CD8-positive, alpha-beta memory T cell (primary cell): ENCODE measurements around the gene HIF3A. TPM values are rescaled to one million over a fixed set of nuclear protein-coding genes. Genes with fewer than 3 reads are reported as not detected.

Experiments used
- CTCF ChIA-PET: fragments of 350-600 bp; sonication (Branson Sonifier 250); formaldehyde crosslinking; loops from one replicate; lab custom pipeline; 2021; ENCODE audit warnings: antibody characterized with exemption; lab: Charles Lee
- POLR2A ChIA-PET: fragments of 350-600 bp; sonication (Branson Sonifier 250); formaldehyde crosslinking; loops from one replicate; lab custom pipeline; 2021; ENCODE audit warnings: antibody characterized with exemption; lab: Charles Lee
- DNase-seq, 5 donors: peaks; one replicate each; pipeline versions ENCODE4 v3.0.0 to v3.0.0-alpha.2; 2020 to 2022; ENCODE audit warnings: mixed read lengths in 1 of 5
- H3K27ac ChIP-seq: one replicate; pipeline ENCODE4 v1.7.0; 2013; ENCODE audit warnings: low read depth, mild to moderate bottlenecking, low read length, moderate library complexity
- H3K27me3 ChIP-seq: 2 replicates; pipeline ENCODE4 v1.7.0; 2013; ENCODE audit warnings: low read length, mild to moderate bottlenecking; ENCODE audit not compliant: insufficient read depth, poor library complexity, severe bottlenecking
- H3K36me3 ChIP-seq: 2 replicates; pipeline ENCODE4 v1.7.0; 2013; ENCODE audit warnings: mild to moderate bottlenecking, low read length, moderate library complexity; ENCODE audit not compliant: insufficient read depth
- H3K4me1 ChIP-seq: 2 replicates; pipeline ENCODE4 v1.7.0; 2013; ENCODE audit warnings: mild to moderate bottlenecking, low read length, moderate library complexity; ENCODE audit not compliant: insufficient read depth
- H3K4me3 ChIP-seq: 2 replicates; pipeline ENCODE4 v1.7.0; 2013; ENCODE audit warnings: mild to moderate bottlenecking, low read length
- H3K9me3 ChIP-seq: 2 replicates; pipeline ENCODE4 v1.7.0; 2013; ENCODE audit warnings: mild to moderate bottlenecking, low read length
- H3K27ac Mint-ChIP-seq, 8 donors: one replicate each; pipeline ENCODE4 v1.8.0; 2020 to 2021; ENCODE audit warnings: mixed read lengths in 8 of 8, mild to moderate bottlenecking in 6 of 8, inconsistent platforms in 3 of 8, moderate library complexity in 3 of 8
- H3K27me3 Mint-ChIP-seq, 2 donors: one replicate each; pipeline ENCODE4 v1.8.0; 2020 to 2021; ENCODE audit warnings: mixed read lengths in 2 of 2, mild to moderate bottlenecking in 1 of 2, moderate library complexity in 1 of 2
- H3K36me3 Mint-ChIP-seq, 3 donors: one replicate each; pipeline ENCODE4 v1.8.0; 2020 to 2021; ENCODE audit warnings: mixed read lengths in 3 of 3, inconsistent platforms in 1 of 3, mild to moderate bottlenecking in 1 of 3
- H3K4me1 Mint-ChIP-seq, 3 donors: one replicate each; pipeline ENCODE4 v1.8.0; 2020 to 2021; ENCODE audit warnings: mixed read lengths in 3 of 3, inconsistent platforms in 1 of 3, mild to moderate bottlenecking in 1 of 3
- H3K4me3 Mint-ChIP-seq, 7 donors: one replicate each; pipeline ENCODE4 v1.8.0; 2020 to 2021; ENCODE audit warnings: mixed read lengths in 7 of 7, mild to moderate bottlenecking in 6 of 7, moderate library complexity in 4 of 7, inconsistent platforms in 2 of 7
- H3K9me3 Mint-ChIP-seq, 5 donors: one replicate each; pipeline ENCODE4 v1.8.0; 2020 to 2022; ENCODE audit warnings: mixed read lengths in 5 of 5, mild to moderate bottlenecking in 3 of 5, moderate library complexity in 2 of 5, inconsistent platforms in 1 of 5
- polyA plus RNA-seq: library from polyadenylated mRNA; unstranded; fragments of 300-500 nt; fragmentation: Illumina TruSeq; gene quantifications from one replicate; pipeline ENCODE4 v1.2.3, GENCODE V29; 2021
- total RNA-seq, 2 experiments: library from RNA; stranded (reverse); gene quantifications; one replicate each; pipeline ENCODE4 v1.2.3, GENCODE V29; 2021

The HIF3A gene
- total and polyA plus RNA-seq, 3 experiments from 2014 or later = not detected

- Histone ChIP-seq H3K9me3 (no peaks in the 10 kb centered on the region), H3K4me1 (no peaks in the 10 kb centered on the region), H3K27me3 (peaks cover 24% of the 10 kb centered on the region), H3K4me3 (no peak overlapping the region), H3K27ac (no peak overlapping the region), H3K36me3 (no peaks in the 10 kb centered on the region)
- Mint-ChIP-seq H3K4me1 (no peaks in the 10 kb centered on the region), H3K27ac (no peak overlapping the region), H3K36me3 (peaks cover 0 to 5% (median 0%) of the 10 kb centered on the region in 3 donors), H3K9me3 (peaks cover 0 to 2% (median 0%) of the 10 kb centered on the region in 5 donors), H3K4me3 (no peak overlapping the region), H3K27me3 (peaks cover 28 to 37% of the 10 kb centered on the region in 2 donors)
- ChIA-PET POLR2A (interaction anchor here (0.6 kb wide), 1 partner anchor 58 kb away, joined by 3 read pairs; no protein-coding TSS in a partner anchor), CTCF (no interaction called here)
- DNase-seq = no peak
Observed at GRCh38 chr19:46295401-46296201, 1.2 kb upstream of the HIF3A start.

DNA sequence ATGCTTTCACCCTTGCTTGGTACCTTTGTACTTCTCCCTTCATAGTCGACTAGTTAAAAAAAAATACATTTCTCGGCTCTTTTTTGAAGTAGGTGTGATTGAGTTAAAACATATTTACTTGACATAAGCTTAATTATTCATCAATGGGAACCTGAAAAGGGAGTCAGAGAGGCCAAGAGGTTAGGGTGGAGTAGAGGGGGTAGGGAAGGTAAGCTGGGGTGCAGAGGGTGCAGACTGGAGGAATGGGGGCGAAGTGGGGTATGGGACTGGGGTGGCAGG, 701 bp upstream of the HIF3A start:
- Histone ChIP-seq H3K27ac (no peak overlapping the region), H3K27me3 (peaks cover 24% of the 10 kb centered on the region), H3K36me3 (no peaks in the 10 kb centered on the region), H3K4me1 (no peaks in the 10 kb centered on the region), H3K4me3 (no peak overlapping the region), H3K9me3 (no peaks in the 10 kb centered on the region)
- H3K27me3 Mint-ChIP-seq = peaks cover 28 to 37% of the 10 kb centered on the region in 2 donors
- DNase-seq = no peak
- ChIA-PET POLR2A (interaction anchor here (0.6 kb wide), 1 partner anchor 57 kb away, joined by 3 read pairs; no protein-coding TSS in a partner anchor), CTCF (no interaction called here)
- H3K4me3 Mint-ChIP-seq = no peak overlapping the region
- H3K9me3 Mint-ChIP-seq = peaks cover 0 to 2% (median 0%) of the 10 kb centered on the region in 5 donors
- H3K36me3 Mint-ChIP-seq = peaks cover 0 to 5% (median 0%) of the 10 kb centered on the region in 3 donors
- H3K27ac Mint-ChIP-seq = peak overlapping the region in 1 of 8 donors; percentile 43
- no peaks in the 10 kb centered on the region for H3K4me1 Mint-ChIP-seq

GRCh38 chr19:46297700-46298478, 1.0 kb downstream of the HIF3A start:
- Histone ChIP-seq H3K4me1 (no peaks in the 10 kb centered on the region), H3K36me3 (no peaks in the 10 kb centered on the region), H3K27me3 (peaks cover 24% of the 10 kb centered on the region), H3K4me3 (no peak overlapping the region), H3K27ac (no peak overlapping the region), H3K9me3 (no peaks in the 10 kb centered on the region)
- Mint-ChIP-seq H3K36me3 (peaks cover 0 to 5% (median 0%) of the 10 kb centered on the region in 3 donors), H3K9me3 (peaks cover 0 to 2% (median 0%) of the 10 kb centered on the region in 5 donors), H3K27ac (no peak overlapping the region), H3K4me1 (no peaks in the 10 kb centered on the region), H3K4me3 (no peak overlapping the region), H3K27me3 (peaks cover 28 to 37% of the 10 kb centered on the region in 2 donors)
- POLR2A ChIA-PET = no interaction called here
- CTCF ChIA-PET = interaction anchor here (0.6 to 1.0 kb wide), 2 partner anchors 8 to 247 kb away, joined by 3 read pairs; no protein-coding TSS in a partner anchor
- DNase-seq = no peak

DNA sequence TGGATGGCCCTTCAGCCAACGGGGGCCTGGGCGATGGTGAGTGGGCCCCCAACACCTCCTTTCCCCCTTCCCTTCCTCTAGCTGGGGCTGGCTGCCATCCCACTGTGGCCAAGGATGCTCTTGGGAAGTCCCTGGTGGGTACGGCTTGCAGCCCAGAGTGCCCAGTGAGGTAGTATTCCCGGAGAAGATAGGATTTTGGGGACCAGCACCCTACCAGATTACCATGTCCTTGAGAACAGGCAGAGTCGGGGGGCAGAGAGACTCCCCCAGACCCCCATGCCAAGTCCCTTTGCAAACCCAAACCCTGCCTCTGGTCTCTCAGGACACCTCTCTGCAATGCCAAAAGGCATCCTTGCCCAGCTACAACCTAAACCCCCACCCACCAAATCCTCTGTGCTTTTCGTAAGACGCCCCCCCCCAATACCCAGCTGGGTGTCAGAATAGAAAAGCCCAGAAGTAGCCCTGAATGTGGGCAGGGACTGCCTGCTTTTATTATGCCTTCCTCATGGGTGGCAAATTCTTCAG, 1.7 kb downstream of the HIF3A start:
- Histone ChIP-seq H3K4me1 (no peaks in the 10 kb centered on the region), H3K4me3 (no peak overlapping the region), H3K27ac (no peak overlapping the region), H3K9me3 (no peaks in the 10 kb centered on the region), H3K27me3 (peaks cover 24% of the 10 kb centered on the region), H3K36me3 (no peaks in the 10 kb centered on the region)
- Mint-ChIP-seq H3K4me3 (no peak overlapping the region), H3K36me3 (peaks cover 0 to 5% (median 0%) of the 10 kb centered on the region in 3 donors), H3K4me1 (no peaks in the 10 kb centered on the region), H3K9me3 (peaks cover 0 to 2% (median 0%) of the 10 kb centered on the region in 5 donors), H3K27ac (no peak overlapping the region), H3K27me3 (peaks cover 28 to 37% of the 10 kb centered on the region in 2 donors)
- ChIA-PET CTCF (interaction anchor here (0.6 kb wide), 1 partner anchor 246 kb away, joined by 3 read pairs; no protein-coding TSS in a partner anchor), POLR2A (no interaction called here)
- DNase-seq = no peak

GRCh38 chr19:46299004-46299509, 2.2 kb downstream of the HIF3A start:
- peaks cover 24% of the 10 kb centered on the region for H3K27me3 ChIP-seq
- no peaks in the 10 kb centered on the region for H3K4me1 ChIP-seq
- H3K9me3 ChIP-seq = no peaks in the 10 kb centered on the region
- H3K4me3 Mint-ChIP-seq = no peak overlapping the region
- H3K27ac ChIP-seq = no peak overlapping the region
- DNase-seq = no peak
- POLR2A ChIA-PET = no interaction called here
- H3K4me3 ChIP-seq = no peak overlapping the region
- H3K9me3 Mint-ChIP-seq = peaks cover 0 to 2% (median 0%) of the 10 kb centered on the region in 5 donors
- no peaks in the 10 kb centered on the region for H3K4me1 Mint-ChIP-seq
- no peaks in the 10 kb centered on the region for H3K36me3 ChIP-seq
- CTCF ChIA-PET = no interaction called here
- H3K36me3 Mint-ChIP-seq = peaks cover 0 to 5% (median 0%) of the 10 kb centered on the region in 3 donors
- H3K27me3 Mint-ChIP-seq = peaks cover 28 to 37% of the 10 kb centered on the region in 2 donors
- no peak overlapping the region for H3K27ac Mint-ChIP-seq

GRCh38 chr19:46299695-46300094, 2.9 kb downstream of the HIF3A start:
- no peak overlapping the region for H3K27ac Mint-ChIP-seq
- Histone ChIP-seq H3K4me3 (no peak overlapping the region), H3K27me3 (peaks cover 24% of the 10 kb centered on the region), H3K36me3 (no peaks in the 10 kb centered on the region), H3K9me3 (no peaks in the 10 kb centered on the region), H3K4me1 (no peaks in the 10 kb centered on the region), H3K27ac (no peak overlapping the region)
- no peak for DNase-seq
- H3K9me3 Mint-ChIP-seq = peaks cover 0 to 2% (median 0%) of the 10 kb centered on the region in 5 donors
- H3K36me3 Mint-ChIP-seq = peaks cover 0 to 4% (median 0%) of the 10 kb centered on the region in 3 donors
- no peaks in the 10 kb centered on the region for H3K4me1 Mint-ChIP-seq
- ChIA-PET POLR2A (no interaction called here), CTCF (interaction anchor here (0.7 to 1.1 kb wide), 2 partner anchors 17 to 54 kb away, joined by 3 read pairs; no protein-coding TSS in a partner anchor)
- H3K27me3 Mint-ChIP-seq = peaks cover 25 to 30% of the 10 kb centered on the region in 2 donors
- H3K4me3 Mint-ChIP-seq = no peak overlapping the region

DNA sequence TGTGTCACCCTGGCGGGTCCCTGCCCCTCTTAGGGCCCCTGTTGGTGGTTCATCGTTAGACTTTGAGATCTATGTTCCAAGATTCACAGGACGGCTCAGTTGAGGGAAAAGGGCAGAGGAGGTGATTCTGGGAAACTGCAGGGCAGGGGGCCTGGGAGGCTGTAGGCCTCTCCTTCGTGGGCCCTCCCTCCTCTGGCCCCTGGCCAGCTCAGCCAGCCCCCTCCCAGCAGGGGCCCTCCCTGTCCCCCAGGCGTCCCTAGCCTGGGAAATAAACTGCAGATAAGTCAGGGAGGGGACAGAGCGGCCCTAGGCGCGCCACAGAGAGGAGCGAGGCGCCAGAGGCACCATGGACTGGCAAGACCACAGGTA, 6.5 kb downstream of the HIF3A start:
- Mint-ChIP-seq H3K9me3 (peaks cover 0 to 10% (median 7%) of the 10 kb centered on the region in 5 donors), H3K4me1 (no peaks in the 10 kb centered on the region), H3K27me3 (peaks cover 4 to 7% of the 10 kb centered on the region in 2 donors), H3K36me3 (peaks cover 0 to 13% (median 0%) of the 10 kb centered on the region in 3 donors), H3K4me3 (no peak overlapping the region), H3K27ac (no peak overlapping the region)
- H3K36me3 ChIP-seq = no peaks in the 10 kb centered on the region
- H3K9me3 ChIP-seq = no peaks in the 10 kb centered on the region
- H3K27ac ChIP-seq = no peak overlapping the region
- no peak overlapping the region for H3K4me3 ChIP-seq
- CTCF ChIA-PET = no interaction called here
- no peak for DNase-seq
- POLR2A ChIA-PET = no interaction called here
- no peaks in the 10 kb centered on the region for H3K4me1 ChIP-seq
- peaks cover 3% of the 10 kb centered on the region for H3K27me3 ChIP-seq
